Measurements from ENCODE around the gene EXOSC2.

The EXOSC2 gene, protein sequence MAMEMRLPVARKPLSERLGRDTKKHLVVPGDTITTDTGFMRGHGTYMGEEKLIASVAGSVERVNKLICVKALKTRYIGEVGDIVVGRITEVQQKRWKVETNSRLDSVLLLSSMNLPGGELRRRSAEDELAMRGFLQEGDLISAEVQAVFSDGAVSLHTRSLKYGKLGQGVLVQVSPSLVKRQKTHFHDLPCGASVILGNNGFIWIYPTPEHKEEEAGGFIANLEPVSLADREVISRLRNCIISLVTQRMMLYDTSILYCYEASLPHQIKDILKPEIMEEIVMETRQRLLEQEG

DNA sequence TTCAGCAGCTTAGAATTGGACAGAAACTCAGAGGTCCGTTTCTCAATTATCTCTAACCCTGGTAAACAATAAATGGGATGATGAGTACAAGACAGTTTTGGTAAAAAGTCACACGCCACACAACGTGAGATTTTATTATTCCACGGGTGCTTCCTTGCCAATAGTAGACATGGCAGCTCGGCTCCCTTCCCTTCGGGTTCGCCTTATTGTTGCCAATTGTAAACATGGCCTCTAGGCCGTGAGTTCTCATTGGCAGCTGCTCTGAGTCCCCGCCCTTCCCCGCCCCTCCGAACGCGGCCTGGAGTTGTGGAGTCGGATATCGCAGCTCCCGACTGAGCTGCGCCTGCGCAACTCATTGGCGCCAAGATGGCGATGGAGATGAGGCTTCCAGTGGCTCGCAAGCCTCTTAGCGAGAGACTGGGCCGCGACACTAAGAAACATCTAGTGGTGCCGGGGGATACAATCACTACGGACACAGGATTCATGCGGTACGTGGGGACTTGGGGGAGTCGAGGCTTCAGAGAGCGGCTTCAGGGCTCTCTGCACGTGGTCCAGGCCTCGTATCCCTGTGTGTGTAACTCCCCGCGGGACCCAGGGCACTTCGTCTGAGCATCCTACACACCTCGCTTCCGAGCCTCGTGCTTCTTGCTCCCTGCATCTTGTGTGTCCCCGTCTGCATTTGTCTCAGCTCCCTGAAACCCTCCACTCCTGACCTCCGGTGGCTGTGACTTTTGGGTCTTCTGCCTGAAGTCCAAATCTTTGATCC is at the start of gene EXOSC2:
Gene EXOSC2, plus strand, starts transcription at position 355 of the 766 bp plus-strand sequence. Its CDS starts 12 bp downstream, at position 367.
- peak; percentile 95 for DNase-seq

DNA sequence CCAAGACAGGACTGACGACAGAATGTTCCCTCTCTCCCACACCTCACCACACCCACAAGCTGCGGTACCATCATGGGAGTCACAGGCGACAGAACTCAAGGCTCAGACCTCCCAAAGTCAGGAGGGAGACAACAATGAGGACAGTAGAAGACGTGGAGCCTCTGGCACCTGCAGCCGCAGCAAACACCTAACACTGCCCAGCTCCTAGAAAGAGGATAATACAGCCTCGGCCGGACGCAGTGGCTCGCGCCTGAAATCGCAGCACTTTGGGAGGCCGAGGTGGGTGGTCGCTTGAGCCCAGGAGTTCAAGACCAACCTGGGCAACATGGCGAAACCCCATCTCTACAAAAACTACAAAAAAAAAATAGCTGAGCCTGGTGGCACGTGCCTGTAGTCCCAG is 42.4 kb upstream of the EXOSC2 start:
- no peak for DNase-seq

DNA sequence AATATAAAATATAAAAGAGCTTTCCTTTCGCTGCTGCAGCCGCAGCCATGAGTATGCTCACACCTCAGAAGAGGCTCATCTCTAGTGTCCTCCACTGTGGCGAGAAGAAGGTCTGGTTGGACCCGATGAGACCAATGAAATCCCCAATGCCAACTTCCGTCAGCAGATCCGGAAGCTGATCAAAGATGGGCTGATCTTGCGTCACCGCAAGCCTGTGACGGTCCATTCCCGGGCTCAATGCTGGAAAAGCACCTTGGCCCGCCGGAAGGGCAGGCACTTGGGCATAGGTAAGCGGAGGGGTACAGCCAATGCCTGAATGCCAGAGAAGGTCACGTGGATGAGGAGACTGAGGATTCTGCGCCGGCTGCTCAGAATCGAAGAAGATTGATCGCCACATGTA is 41.8 kb upstream of the EXOSC2 start:
- no peak for DNase-seq

DNA sequence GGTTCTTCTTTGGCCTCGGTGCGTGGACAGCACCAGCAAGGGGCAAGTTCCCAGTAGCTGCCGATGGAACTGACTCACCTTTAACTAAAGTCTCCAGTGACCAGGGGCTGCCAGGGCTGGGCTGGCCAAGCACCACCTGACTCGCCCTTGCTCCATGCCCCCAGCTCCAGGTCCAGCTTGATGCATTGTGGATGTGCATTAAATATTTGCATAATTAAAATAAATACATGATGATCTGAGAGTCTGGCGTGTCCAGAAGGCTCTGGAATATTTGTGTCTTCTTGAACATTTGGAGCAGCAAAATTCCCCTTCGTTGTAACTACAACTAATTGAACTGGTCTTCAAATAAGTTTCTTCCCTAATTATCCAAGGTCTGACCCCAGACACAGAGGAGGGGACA is 38.7 kb upstream of the EXOSC2 start:
- DNase-seq: no peak

DNA sequence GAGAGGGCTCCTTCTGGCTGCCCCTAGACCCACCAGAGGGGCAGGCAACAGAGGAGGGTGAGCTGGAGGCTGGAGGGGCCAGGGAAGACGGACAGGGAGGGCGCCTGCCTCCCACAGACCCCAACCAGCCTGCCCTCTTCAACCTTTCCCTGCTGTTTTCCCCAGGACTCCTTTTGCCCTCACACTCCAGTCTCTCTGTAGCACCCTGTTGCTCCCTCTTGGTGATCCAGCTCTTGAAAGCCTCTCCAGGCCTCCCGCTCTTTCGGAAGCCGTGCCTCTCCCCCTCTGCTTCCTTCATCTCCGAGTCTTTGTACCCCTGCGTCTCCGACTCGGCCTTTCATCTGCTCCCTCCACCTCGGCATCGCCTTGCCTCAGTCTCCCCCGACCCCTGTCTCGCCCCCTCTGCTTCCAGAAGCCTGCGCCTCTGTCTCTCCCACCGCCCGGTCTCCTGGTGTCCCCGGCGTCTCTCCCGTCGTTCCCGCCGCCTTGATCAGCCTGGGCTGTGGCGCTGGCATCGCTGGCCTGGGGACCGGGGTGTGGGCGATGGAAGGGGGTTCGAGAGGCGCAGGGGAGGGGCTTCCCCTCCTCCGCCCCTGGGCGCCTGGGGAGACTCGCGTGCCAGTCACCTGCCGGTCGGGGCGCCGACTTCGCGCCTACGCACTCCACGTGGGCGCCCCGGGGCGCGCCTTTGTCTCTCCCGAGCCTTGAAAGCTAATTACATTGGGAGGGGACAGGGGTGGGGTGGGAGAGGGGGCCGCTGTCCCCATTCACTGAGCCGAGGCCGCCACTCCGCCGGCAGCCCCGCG is 34.5 kb upstream of the EXOSC2 start:
- no peak for DNase-seq

DNA sequence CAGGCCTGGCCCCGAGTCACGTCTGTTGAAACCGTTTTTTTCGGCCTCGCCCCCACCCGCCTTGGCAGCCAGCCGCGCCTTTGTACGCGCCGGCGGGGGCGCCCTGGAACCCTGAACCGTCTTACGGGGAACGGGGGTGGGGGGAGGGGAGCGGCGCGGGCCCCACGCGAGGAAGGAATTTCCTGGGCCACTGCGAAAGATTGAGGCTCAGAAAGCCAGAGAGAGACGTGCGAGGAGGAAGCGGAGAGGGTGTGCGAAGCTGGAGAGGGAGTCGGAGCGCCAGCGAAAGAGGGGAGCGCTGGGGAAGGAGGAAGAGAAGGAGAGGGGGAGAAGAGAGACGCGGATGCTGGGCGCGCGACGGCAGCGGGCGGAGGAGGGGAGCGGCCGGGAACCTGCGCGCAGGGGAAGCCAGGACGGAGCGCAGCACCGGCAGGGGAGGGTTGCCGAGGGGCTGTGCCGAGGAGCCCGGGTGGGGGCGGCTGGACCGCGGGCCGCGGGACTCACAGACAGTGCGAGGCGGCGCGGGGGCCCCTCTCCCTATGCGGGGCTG is 33.8 kb upstream of the EXOSC2 start:
- DNase-seq: no peak

DNA sequence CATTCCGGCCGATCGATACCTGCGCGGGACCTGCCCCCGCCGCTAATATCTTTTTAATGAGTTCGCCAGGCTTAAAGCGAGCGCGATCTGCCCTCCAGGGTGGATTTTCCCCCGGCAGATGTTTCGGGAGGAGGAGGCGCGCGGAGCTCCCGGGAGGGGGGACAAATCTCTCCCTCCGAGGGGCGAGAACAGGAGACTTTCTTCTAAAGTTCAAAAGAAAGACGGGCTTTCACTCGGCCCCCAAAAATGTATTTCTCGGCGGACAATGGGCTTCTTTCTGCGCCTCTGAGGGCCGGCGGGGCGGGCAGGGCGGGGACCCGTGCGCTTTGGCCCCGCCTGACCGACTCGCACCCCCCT is 33.3 kb upstream of the EXOSC2 start:
- no peak for DNase-seq

DNA sequence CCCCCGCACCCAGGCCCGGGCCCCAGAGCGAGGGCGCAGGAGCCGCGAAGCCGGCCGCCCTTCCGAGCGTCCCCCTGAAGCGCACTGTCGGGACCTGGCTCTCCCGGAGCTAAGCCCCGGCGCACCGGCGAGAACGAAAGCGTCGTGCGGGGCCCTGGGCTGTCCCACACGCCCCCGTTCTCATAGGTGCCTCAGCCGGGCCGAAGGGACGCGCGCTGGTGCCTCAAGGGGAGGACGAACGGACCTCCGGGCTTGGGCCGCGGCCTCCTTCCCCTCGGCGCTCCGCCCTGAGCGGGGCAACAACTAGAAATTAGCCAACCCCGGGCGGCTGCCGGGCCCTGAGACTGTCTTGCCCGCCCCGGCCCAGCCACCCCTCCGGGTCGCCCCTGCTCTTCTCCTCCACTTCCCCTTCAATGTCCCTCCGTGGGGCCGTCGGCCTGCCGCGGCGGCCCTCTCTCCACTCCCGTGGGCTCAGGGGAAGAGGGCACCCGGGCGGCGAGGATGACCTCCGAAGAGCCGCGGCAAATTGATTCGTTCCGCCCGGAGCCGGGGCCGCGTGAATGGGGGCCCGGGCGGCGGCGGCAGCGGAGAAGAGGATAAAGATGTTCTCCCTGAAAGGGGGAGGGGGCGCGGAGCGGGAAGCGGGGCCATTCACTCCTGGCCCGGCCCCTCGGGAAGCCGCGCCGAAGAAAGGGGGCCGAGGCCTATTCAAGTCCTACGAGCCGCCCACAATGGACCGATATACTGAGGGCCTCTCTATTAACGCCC is 32.7 kb upstream of the EXOSC2 start:
- no peak for DNase-seq

DNA sequence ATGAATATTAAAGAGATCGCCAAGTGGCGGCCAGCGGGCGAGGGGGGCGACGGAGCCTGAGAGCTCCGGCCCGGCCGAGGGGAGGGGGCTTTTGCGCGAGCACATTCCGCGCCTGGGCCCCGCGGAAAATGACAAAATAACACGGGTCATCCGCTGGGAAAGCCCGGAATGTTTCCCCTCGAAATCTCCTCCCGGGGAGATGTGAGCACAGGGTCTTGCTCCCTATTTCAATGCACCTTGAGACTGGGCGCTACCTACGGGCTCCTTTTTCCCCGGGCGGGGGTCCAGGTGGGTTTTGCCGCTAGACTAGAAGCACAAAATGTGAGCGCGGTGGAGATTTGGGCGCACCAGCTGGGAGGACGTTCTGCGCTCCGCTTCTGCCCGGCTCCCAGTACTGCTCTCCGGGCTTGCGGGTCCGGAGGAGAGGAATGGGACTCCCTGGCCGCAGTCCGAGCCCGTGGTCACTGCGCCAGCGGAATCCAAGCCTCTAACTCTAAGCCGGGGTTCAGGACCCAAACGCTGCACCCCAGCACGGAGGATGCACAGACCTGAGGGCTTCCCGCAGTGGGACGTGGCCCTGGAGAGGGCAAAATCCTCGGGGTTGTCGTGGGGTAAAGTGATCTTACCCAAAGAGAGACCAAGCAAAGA is 32.0 kb upstream of the EXOSC2 start:
- DNase-seq: no peak

DNA sequence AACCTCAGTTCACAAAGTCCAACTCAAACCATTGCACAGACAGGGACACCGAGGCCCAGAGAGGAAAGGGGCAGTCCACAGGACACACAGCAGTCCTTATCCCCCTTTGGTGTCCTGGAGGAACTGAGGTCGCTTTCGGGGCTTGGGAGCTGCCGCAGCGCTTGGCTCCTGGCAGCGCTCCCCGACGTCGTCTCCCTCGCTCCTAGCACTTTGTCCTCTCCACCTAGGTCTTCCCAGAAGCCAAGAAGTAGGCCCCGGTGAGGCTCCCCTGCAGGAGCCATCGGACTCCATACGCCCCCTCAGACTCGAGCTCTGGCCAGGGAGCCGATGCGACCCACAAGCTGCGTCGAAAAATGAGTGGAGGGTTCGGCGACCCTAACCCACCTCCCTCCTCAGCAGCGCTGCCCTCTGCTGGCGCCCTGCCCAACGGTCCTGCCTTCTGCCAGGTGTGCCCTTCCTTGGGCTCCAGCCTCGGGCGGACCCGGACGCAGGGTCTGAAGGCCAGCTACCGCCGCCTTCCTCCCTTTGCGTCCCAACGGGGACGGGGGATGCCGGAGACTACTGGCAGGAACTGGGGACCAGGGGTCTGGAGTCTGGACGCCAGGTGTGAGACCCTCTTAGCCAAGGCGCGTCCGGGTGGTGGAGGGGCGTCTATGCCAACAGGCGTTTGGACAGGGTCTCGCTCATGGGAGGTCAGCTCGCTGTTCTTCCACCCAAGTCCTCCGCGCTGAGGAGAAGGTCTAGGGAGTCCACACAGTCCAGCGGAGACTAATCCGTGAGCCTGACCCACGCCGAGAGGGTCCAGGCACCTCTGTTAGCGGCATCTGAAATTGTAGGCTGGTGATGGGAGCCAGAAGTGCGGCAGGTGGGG is 31.2 kb upstream of the EXOSC2 start:
- no peak for DNase-seq

DNA sequence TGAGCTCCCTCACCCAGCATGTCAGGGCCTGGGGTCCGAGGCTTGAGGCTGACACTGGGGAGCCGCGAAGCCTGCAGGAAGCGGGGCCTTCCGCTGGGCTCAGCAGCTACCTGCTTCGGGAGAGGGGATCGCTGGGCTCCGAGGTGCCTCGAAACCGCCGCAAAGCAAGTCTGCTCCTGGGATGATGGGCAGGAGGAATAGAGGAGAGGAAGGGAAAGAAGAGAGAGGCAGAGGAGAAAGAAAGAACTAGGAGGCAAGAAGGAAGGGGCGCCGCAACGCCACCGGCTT is 30.7 kb upstream of the EXOSC2 start:
- DNase-seq: no peak

DNA sequence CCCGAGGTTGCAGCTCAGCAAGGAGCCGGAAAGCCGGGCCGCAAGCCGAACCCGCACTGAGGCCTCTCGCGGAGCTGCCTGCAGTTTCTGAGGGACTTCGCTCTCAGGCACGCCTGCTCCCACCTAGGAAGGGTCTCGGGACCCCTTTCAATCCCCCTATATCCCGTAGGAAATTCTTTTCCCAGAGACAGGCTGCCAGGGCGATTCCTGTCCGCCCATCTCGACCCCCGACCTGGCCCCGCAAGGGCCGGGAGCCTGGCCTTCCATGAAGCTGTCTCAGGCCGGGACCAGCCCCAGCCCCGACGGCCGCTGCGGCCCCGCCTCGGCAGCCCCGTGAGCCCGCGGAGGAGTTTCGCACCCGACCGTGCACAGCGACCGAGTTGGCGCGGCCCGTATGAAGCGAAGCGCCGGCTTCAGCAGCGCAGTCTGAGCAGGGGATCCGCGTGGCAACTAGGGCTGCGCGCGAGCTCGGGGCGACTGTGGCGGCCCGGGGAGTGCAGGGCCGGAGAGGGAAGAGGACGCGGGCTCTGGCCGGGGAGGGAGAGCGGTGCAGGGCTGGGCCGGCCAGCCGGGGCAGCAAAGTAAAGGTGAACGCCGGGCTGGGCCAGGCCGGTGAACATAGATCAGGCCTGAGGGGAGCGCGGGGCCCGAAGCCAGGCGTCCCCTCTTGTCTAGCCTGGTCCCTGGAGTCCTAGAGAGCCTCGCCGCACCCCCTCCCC is 30.2 kb upstream of the EXOSC2 start:
- no peak for DNase-seq

DNA sequence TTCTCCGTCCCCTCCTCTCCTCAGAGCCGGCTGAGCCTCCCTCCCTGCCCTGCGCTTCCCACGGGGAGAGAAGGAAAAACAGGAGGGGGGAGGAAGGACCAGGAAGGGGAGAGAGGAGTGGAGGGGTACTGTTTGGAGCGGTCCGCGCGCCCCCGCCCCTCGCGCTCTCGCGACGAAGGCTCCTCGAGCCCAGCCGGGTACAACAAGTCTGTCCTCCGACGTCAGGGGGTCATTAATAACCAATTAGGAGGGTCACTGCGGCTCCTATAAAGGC is 29.7 kb upstream of the EXOSC2 start:
- no peak for DNase-seq

DNA sequence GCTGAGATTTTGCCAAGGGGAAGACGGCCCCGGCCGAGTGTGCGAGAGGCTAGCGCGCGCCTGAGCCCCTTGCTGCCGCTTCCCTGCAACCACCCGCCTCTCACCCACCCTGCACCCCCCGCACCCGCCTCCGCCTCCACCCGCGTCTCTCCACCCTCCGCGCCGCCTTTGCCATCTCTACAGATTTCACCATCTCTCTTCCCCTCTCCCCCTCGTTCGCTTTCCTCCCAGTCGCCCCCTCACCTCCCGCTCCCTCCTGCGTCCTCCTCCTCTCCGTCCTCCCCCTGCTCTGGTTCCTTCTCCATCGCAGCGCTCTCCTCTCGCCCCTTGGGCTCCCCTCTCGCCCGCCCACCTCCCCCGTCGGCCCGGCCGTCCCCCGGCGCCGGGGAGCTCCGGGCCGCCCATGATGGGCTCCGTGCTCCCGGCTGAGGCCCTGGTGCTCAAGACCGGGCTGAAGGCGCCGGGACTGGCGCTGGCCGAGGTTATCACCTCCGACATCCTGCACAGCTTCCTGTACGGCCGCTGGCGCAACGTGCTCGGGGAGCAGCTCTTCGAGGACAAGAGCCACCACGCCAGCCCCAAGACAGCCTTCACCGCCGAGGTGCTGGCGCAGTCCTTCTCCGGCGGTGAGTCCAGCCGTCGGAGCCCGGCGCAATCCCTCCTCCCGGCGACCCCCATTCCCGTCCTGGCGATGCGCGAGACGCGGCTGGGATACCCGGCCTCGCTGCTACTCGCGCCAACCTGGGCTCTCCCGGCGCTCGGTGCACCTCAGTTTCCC is 29.1 kb upstream of the EXOSC2 start, which contains the start of gene PRDM12:
Gene PRDM12, plus strand, starts transcription at position 344 of the 778 bp plus-strand sequence. Its CDS starts 60 bp downstream, at position 404.
- no peak for DNase-seq

DNA sequence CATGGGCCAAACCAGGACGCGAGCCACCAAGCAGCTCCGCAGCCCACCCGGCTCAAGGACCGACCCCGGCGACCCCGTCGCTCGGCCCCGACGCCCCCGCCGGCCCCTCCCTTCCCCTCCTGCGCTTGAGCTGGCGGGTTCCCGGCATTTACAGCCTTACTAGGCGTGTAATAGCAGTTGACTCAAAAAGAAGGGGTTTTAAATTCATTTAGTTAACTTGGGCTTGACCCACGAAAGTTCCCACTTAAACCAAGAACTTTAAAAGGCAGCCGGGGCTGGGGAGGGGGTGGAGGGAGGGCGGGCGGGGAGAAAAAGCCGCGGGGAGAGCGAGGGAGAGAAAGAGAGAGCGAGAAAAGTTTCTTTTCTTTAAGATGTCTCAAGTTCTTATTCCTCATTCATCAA is 28.6 kb upstream of the EXOSC2 start:
- no peak for DNase-seq

DNA sequence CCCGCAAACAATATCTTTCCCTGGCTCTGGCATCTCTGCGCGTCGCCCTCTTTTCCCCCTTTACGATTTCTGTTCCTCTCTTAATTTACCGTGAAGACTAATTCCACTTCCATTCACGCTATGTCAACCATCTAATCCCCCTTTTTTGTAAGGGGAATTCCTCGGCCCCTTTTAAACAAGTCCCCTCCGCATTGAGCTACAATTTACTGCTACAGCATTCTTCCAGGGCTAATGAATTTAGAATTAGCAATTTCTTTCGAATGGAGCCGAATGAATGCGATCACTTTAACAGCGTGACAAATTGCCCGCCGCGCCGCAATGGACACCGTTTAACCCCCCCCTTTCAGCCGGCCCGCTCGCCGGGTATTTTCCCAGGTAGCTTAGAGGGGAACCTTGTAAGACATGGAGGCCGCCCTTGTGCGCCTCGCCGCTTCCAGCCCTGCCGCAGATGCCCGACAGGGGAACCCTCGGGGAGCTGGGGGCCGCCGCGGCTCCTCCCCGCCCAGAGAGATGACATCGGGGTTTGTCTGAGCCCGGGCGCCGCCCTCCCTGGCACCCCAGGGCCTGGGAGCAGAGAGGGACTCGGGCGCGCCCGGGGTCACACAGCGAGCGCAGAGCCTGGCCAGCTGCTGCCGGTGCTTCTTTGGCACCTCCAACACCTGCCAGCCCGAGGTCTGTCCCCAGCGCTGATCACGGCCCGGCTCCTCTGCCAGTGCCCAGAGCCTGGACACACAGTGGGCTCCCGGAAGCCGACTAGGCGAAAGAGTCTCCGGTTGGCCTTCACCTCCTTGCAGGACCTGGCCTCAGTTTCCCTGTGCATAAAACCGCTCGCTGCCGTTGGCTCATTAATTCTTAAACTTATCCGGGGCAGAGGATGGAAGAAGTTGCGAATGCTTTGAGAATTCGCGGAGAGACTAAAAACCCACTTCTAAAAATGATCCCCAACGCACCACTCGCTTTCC is 27.9 kb upstream of the EXOSC2 start:
- DNase-seq: no peak

DNA sequence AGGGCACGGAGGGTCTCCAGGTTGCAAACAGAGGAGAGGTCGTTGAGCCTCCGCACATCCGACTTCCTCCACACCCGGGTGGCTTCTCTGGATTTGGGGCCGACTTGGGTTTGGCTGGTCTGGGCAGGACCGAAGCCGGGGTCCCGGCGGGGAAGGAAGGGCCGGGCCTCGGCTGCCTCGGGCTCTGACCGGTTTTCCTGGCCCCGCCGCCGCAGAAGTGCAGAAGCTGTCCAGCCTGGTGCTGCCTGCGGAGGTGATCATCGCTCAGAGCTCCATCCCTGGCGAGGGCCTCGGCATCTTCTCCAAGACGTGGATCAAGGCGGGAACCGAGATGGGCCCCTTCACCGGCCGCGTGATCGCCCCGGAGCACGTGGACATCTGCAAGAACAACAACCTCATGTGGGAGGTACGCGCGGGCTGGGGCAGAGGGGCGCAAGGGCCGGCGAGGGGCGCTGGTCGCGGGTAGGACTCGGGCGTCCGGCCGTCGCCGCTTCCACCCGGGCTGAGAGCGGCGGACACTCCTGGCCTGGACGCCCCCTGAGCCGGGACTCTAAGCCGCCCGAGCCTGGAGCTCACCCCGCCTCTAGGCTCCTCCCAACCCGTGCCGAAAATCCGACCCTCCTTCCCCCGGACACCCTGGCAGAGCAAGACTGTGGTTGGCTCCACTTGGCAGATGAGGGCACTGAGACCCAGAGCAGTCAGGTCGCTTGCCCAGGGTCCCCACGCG is 27.0 kb upstream of the EXOSC2 start:
- DNase-seq: no peak

DNA sequence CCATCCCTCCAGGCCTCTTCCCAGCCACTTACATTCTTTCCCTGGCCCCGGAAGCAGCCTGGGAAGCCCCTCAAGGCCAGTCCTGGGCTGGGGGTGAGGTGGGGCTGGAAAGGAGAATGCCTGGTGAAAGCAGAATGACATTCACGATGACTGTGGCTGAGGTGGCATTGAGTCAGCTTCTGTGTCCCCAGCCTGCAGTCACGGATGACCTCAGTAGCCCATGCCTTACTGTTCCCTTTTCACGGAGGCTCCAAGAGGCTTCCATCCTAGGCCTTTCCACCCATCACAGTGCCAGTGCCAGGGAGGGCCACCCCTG is 26.5 kb upstream of the EXOSC2 start:
- no peak for DNase-seq

All from NCI-H1694 (cell line).